Fibroblast of skin of left biceps (primary cell): ENCODE measurements around the gene OR6N2.

Experiments
- DNase-seq, 2 experiments: peaks; one replicate each; pipeline ENCODE4 v3.0.0-alpha.2; 2013; ENCODE audit warnings: low read depth in 2 of 2

OR6N2 gene

GRCh38 chr1:158781104-158781503 lies at the start of gene OR6N2:
Gene OR6N2 (minus strand): TSS chr1:158781204. CDS start chr1:158777635, 3,569 bp downstream.
- DNase-seq, result no peak

GRCh38 chr1:158830074-158830677 lies 49.2 kb upstream of the OR6N2 start:
- DNase-seq, result no peak

GRCh38 chr1:158821723-158822122 lies 40.7 kb upstream of the OR6N2 start:
- DNase-seq, result no peak

GRCh38 chr1:158819461-158820443 lies 38.7 kb upstream of the OR6N2 start:
- no peak for DNase-seq

DNA sequence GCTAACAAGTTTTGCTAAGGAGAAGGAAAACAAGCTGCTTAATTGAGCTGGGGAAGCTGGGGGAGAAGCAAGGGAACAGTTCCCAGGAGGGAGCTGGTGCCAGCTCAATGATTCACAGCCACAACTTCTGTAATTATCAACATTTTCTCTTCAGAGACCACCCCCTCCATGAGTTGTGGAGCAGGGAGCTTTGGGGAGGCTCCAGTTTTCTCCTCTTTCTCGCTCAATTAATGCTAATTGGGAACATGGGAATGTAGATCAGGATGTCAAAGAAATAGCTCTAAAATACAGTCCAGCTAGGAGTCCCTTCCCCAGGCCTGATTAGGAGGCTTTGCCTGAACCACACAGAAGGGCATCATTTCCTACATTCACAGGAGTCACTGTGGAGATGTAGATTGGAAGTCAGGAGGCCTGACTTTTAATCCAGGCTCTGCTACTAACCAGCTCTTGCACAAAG lies 38.0 kb upstream of the OR6N2 start:
- DNase-seq, result no peak

DNA sequence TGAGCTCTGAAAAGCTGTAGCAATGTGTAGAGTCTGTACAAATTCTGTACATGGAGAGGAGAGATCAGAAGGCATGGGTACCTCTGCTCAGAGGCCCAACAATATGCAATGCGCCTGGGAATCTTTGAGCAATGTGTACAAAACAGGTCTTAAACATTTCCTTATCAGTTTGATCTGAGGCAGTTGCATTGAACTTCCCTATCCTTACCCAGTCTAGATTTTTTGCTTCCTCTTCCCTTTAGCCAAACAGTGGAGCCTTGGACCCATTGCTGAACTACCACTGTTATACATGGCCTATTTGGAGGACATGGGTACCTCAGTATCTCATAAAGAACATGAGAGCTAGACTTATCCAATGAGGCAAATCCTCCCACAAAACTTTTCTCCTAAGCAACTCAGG lies 37.6 kb upstream of the OR6N2 start:
- no peak for DNase-seq

GRCh38 chr1:158814970-158815369 lies 34.0 kb upstream of the OR6N2 start:
- DNase-seq, result no peak

GRCh38 chr1:158813164-158813563 lies 32.2 kb upstream of the OR6N2 start:
- DNase-seq, result no peak

DNA sequence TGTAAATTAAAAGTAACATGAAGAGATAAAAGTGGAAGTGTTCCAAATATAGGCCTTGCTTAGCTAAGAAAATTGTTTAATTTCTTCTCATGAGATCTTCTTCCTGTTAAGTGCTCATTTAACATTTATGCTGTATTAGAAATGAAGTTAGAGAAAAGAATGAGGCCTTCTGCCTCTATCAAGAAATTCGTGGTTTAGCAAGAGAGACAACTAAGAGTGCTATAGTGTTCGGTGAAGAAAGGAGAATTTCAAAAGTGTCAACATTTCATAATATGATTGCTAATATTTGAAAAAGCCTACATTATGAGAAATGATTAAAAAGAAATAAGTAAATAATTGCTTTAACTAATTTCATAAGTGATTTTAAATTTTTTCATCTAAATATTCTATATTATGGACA lies 31.3 kb upstream of the OR6N2 start:
- DNase-seq, result no peak

DNA sequence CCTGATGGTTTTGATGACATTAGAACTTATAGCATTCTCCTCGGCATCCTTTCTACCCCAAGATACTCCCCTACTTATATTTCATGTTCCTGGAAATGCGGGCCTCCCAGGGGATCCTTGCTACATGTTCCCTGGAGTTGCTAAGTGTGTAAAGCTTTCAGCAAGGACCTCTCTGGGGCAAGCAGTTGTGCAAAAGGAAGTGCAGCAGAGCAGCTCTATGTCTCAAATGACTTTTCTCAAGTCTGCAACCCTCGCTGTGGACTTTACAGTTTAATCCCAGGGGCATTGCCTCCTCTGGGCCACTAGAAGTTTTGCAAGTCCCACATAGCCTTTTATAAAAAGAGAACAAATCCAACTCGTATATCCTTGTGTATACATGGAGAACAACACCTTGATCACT lies 29.3 kb upstream of the OR6N2 start:
- DNase-seq, result no peak

DNA sequence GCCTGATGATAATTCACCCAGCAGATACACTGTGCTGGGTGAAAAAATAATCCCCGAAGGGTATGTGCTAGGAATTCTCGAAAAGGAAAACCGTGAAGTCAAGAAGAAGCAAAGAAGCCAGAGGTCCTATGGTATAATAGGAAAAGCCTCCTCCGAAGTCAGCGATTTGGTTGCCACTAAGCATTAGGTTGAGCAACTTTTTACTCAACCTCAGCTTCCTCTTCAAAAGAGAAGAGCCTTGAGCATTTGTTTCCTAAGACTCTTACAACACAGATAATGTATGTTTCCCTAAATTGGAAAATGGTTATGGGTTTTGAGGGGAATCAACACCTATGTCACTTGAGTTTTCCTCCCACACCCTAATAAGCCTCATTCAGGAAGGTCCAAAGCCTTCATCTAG lies 28.9 kb upstream of the OR6N2 start:
- no peak for DNase-seq

DNA sequence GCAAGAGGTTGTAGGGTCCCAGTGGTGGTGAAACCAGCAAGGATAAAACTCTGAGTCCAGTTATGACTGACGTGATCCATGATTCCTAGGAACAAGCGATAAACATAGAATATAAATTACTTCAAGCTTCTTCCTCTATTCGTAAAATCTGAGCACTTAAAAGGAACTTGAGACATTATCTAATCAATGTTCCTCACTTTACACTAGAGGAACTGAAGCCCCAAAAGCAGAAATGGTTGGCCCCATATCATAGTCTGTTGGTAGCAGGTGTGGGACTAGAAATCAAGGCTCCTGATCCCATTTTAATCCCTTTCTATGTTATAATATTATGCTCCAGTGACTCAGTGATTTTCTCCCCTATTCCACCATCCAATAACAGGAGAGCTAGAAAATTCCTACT lies 28.3 kb upstream of the OR6N2 start:
- no peak for DNase-seq

DNA sequence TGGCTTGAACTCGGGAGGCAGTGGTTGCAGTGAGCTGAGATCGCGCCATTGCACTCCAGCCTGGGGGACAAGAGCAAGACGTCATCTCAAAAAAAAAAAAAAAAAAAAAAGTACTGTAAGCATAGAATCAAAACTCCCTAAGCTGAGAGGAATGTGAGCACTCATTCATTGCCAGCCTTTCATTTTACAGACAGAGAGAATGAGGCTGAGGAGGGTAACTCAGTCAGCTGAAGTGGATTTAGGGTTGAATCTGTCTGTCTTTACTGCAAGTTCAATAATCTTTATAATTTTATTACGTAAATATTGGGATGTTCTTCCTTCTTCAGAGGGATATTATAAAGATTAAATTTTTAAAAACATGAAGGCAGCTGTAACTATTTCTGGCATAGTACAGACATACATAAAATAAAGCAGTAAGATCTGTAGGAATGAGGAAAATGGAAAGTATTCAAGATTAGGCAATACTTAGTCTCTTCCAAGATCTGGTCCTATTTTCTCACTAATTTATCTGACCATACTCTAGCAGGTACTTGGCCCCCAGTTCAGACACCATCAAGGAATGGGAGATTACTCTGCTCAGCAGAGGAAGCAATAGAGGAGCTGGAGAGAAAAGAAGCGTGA lies 26.0 kb upstream of the OR6N2 start:
- no peak for DNase-seq

- DNase-seq, result no peak
These were observed 22.7 kb upstream of the OR6N2 start for GRCh38 chr1:158803678-158804077.

DNA sequence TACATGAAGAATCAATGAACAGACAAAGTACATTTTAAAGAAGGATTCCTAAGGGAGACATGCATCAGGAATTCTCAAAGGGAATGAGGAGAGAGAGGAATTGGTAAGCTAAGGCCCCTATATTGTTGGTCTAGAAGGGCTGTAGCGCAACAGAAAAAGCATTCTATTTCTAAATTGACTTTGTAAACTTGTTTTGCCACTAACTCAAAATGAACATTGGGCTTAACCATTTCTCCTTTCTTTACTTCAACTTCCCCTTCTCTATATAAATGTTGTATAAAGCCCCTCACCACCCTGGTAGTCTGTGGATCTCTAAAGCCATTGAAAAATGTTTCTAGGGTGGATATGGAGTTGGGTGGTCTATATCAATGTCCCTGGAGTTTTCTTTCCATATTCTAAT lies 20.4 kb upstream of the OR6N2 start:
- DNase-seq, result no peak

DNA sequence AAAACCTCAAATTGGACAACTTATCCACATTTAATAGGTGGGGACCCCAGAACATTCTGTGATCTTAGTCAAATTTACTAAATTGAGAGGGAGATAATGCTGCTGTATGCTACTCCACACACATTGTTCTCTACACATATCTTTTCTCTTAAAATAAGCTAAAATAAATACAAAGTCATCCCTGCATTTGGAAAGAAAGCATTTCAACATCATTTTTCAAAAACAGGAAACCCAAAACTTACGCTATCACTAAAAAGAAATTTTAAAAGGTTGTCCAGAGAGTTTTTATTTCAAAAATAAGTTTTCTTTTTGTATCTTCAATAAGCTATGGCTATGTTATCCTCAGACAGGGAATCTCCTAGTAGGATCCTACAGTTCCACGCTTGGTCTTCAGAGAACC lies 19.5 kb upstream of the OR6N2 start:
- no peak for DNase-seq

DNA sequence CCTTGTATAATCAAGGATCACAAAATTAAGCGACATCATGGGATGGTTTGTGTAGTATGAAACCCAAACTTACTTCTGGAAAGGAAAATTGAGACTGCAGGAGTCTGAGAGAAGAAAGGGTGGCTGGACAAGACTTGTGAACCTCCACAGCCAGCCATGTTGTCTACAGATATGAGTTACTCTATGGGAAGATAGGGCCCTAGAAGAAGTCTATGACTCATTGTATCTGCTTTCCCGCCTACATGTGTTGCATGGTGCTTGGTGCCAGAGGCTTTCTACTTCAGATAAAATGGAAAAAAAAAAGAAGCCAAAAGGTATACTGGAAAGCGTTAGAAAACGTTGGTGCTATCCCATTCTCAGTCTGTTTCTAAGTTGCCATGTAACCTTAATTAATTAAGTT lies 18.7 kb upstream of the OR6N2 start:
- DNase-seq, result no peak

DNA sequence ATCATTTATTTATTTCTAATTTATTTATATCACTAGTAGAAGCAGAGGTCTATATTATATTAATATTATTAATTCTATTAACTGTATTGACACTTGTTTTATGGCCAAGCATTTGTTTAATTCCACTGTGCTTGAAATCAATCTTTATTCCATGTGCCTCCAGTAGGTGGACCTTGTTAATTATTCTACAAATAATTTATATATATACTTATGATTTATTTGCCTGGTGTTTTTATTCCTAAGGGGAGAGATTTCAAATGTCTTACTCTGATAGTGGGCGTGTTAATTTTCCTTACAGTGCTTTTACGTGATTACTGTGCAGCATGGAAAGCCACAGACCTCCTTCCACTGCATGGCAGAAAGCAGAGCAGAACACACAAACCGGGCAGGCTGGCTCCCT lies 17.5 kb upstream of the OR6N2 start:
- DNase-seq, result no peak

DNA sequence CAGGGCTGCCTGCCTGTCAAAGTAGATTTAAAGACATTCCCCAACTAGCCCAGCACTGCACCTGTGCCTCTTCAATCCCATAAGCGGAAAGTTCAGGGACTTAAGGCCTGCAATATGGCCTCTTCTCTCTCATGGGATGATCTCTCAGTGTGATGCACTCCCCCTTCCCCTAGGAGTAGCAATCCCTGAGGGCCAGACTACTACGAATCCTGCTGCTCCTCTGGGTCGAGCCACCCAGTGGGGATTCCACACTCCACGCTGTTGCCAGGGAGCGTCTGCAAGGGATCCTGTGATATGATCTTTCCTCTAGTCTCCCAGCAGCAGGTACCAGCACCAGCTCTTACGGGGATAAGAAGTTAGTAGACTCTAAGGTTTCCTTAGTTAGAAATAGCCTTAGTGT lies 13.2 kb upstream of the OR6N2 start:
- no peak for DNase-seq

DNA sequence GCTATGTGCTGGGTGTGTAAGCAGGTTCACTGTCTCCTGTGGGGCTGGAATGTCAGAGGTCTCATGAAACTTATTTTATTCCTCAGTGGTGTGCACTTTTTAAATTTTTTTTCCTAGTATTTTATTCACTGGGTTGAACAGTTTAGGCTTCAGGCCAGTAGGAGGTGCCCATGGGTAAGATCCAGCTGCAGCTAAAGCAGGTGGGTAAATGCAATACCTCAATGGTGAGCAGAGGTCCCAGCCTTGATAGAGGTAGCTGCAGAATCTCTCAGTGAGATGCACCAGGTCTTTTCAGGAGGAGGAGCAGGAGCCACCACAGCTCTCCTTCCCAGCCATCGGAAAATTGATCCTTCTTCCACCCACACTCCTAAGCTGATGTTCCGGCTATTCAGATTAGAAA lies 12.6 kb upstream of the OR6N2 start:
- DNase-seq, result no peak

DNA sequence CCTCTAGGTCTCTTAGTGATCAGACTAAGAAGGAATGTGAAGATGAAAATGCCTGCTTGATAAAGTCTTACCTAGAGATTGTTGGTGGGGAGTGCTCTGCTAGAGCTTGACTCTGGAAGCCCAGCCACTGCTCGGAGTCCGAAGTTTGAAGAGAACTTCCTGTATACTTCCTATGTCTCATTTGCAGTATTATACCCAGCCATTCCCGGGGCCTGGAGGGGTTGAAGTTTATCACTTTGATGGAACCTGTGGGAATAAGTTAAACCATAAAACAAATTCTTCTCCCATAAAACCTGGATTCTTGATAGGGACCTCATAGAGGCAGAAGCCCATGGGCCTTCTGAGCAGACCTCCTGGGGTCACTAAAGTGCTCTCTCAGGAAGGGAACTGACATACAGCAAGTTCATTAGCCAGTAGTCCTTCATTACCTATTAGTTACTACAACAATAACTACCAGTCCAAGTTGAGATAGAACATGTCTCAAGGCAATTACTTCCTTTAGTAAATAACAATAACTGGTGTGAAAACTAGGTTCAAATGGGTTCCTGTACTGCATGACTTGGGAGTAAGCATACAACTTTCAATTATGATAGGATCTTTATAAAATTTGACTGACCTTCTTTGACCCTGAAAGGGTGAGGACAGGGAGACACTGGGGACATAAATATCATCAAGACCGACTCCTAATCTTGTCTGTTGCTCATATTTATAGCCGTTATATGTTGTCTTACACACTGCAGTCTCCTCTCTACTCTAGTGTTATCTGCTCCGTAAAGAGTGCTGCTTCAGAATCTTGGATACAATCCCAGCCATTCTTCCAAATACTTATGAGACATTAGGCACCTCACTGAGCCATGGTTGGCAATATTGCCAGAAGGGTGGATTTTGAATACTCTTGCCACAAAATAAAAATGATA lies 8.8 kb downstream of the OR6N2 start, which contains the start of gene OR6N1:
Gene OR6N1, minus strand, starts transcription at position 246 of the 917 bp plus-strand sequence. CDS start 5,513 bp downstream, outside the sequence.
- DNase-seq, result no peak
